ENCODE results near the gene PDZK1.
"Not testable (repeated sequence)": the region's sequence is repeated elsewhere in the genome, so short reads cannot be mapped to it uniquely, and the experiment has no call there.

Gene PDZK1

DNA sequence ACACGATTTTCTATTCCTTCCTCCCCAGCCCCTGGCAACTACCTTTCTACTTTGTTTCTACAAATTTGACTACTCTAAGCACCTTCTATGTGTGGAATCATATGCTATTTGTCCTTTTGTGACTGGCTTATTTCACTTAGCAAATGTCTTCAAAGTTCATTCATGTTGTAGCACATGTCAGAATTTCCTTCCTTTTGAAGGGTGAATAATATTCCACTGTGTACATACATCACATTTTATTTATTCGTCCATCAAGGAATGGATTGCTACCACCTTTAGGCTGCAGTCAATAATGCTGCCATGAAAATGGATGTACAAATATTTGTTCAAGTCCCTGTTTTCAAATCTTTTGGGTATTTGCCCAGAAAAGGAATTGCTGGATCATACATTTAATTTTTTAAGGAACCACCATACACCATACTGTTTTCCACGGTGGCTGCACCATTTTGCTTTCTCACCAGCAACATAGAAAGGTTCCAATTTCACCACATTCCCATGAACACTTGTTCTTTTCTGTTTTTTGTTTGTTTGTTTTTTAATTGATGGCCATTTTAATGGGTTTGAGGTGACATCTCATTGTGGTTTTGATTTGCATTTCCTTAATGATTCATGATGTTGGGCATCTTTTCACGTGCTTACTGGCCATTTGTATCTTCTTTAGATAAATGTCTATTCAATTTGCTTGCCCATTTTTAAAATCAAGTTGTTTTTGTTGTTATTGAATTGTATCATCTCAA is 3.3 kb upstream of the PDZK1 start:
- DNase-seq = no peak

- DNase-seq = no peak
These were observed 895 bp upstream of the PDZK1 start for GRCh38 chr1:145708063-145708462.

DNA sequence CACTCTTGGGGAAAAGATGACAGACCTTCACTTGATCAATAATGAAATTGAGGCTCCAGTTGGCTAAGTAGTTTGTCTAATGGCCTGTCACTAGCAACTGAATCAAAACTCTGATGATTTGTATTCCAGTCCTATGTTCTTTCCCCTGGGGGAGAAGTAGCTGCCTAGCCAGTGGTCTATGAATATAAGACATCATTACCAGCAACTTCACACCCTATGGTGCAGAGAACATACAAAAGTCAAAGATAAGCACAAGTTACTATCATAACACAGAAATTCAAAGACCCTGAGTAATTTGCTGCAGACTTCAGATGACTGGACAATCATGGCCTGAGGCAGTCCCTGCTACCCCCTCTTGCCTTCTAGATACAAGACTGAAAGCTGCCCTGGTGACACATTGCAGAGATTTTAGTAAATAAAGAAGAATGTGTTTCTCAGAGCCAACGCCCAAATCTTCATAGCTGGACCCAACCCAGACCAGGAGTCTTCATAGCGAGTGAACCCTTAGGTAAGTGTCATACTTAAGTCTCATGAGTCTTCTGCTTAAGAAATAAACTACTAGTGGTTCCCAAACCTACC is 993 bp downstream of the PDZK1 start:
- no peak for DNase-seq

- no peak for DNase-seq
These were observed 1.5 kb downstream of the PDZK1 start for GRCh38 chr1:145705622-145706021.

DNA sequence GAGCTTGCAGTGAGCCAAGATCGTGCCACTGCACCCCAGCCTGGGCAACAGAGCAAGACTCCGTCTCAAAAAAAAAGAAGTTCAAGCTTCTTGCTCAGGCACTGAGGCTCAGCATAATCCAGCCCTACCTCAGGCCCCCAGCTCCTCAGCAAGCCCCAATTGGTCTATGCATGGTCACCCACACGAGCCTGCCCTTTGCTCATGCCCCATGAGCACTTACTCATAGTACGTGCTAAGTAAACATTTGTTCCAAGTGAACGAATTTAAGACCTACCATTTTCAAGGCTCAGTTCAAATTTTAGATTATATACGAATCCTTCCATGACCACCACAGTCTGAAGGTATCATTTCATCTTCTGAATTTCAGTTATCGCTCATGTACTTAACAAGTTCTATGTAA is 4.3 kb downstream of the PDZK1 start:
- DNase-seq = no peak

DNA sequence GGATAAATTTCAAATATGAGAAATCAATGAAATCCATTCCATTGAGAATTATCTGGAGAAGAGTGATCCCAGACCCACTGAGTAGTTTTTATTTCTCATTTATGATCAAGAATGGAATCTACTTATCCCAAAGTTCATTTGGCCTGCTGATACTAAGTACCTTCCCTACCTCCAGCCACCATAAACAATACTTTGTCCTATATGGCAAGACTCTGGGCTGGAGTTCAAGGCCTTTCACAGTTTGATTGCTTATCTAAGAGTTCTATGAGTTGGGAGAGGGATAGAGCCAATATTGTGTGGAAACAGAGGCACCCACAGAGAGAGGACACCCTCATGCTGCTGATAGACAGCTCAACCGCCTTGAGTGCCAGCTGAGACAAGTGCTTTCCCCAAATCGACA is 5.1 kb downstream of the PDZK1 start:
- no peak for DNase-seq

- DNase-seq = no peak
These were observed 5.8 kb downstream of the PDZK1 start for GRCh38 chr1:145701306-145701862.

GRCh38 chr1:145696630-145696960 is 10.6 kb downstream of the PDZK1 start:
- DNase-seq = no peak

DNA sequence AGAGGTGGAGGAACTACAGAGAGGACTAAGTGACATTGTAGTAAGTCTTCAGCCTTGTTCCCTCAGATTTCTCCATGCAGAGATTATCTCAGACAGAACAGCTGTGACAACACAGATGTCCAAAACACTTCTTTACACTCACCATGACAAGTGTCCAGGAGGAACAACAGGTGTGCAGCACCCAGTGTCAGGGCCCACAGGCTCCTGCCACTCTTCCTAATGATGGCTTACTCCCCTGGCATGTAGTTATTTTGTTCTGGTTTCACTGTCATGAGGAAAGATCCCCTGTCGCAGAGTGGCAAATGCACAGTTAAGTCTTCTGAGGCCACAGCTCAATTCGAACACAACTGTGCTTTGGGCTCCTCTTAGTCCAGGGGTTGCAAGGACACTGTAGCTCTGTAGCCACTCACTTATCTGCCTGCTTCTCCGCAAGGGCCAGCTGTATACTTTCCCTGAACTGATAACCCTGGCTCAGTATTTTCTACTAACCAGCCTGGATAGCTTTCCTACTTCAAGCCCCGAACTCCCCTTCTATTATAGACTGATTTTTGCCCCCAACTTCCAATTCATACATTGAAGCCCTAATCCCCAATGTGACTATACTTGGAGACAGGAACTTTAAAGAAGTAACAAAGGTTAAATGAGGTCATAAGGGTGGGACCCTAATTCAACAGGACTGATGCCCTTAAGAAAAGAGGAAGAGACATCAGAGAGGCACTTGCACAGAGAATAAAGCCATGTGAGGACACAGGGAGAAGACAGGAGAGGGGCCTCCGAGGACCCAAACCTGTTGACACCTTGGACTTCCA is 11.1 kb downstream of the PDZK1 start:
- no peak for DNase-seq

DNA sequence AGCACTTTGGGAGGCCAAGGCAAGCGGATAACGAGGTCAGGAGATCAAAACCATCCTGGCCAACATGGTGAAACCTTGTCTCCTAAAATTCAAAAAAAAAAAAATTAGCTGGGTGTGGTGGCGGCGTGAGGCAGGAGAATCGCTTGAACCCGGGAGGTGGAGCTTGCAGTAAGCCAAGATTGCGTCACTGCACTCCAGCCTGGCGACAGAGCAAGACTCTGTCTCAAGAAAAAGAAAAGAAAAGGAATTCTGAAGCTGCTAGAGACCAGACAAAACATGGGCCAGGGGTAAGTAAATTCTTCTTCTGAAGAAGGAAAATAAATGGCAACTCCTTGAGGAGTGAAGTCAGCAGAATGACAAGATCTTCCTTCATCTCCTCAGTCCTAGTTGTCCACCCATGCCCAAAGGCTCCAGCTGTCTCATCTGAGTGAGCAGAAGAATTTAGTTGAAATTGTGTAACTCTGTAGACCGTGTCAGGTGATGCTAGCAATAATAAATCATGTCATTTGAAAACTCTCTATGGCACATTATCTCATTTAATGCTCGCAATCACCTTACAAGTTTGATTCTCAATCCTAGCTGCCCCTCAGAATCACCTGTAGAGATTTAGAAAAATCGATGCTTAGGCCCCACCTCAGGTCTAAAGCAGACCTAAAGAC is 14.3 kb downstream of the PDZK1 start:
- DNase-seq = no peak

GRCh38 chr1:145690587-145691558 is 16.3 kb downstream of the PDZK1 start:
- peak in 1 of 2 donors; percentile 5 for DNase-seq

GRCh38 chr1:145689922-145690321 is 17.2 kb downstream of the PDZK1 start:
- no peak for DNase-seq

GRCh38 chr1:145688924-145689323 is 18.2 kb downstream of the PDZK1 start:
- DNase-seq = no peak

GRCh38 chr1:145688328-145688727 is 18.8 kb downstream of the PDZK1 start:
- no peak for DNase-seq

GRCh38 chr1:145686078-145686477 is 21.1 kb downstream of the PDZK1 start:
- DNase-seq = not testable (repeated sequence)

GRCh38 chr1:145684858-145685257 is 22.3 kb downstream of the PDZK1 start:
- not testable (repeated sequence) for DNase-seq

DNA sequence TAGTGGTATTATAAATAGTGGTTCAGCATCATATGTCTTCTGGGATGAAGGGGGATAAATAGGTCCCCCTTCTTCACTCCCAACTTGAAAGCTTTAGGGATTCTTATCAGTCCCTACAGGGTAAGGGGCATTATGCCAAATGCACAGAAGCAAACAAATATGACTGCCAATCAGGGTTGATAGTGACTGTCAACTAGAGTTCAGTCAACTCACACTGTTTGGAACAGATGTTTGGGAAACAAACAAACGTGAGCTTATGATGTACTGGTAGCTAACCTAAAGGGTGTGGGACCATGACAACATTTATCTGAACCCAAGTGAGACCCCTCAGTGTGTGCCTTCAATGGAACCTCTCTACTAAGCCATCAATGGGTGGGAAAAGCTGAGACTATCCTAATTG is 34.0 kb downstream of the PDZK1 start:
- not testable (repeated sequence) for DNase-seq

- DNase-seq = not testable (repeated sequence)
These were observed 36.0 kb downstream of the PDZK1 start for GRCh38 chr1:145670995-145671745.

- DNase-seq = not testable (repeated sequence)
These were observed 42.2 kb downstream of the PDZK1 start for GRCh38 chr1:145665015-145665414.

DNA sequence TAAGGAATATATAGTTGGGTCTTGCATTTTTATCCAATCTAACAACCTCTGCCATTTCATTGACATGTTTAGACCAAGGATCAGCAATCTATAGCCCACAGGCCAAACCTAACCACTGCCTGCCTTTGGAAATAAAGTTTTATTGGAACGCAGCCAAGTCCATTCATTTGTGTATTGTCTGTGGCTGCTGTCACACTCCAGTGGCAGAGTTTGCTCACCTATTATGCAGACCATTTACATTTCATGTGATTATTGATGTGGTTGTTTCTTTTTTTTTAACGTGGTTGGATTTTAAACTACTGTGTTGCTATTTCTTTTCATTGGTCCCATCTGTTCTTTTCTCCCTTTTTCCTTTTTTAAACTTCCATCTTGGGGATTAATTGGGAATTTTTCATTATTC is 44.7 kb downstream of the PDZK1 start:
- not testable (repeated sequence) for DNase-seq

All from stimulated activated CD4-positive, alpha-beta T cell treated with anti-CD3 and anti-CD28 coated beads, Interleukin-2, amount 100 ng/mL, for 48 hours (primary cell).